SK-N-SH treated with all-trans-retinoic acid at 6 μM for 48 hours (cell line): ENCODE results near the gene TTC33.

Experiments used
- BACH2 ChIP-seq: fragments of 250-450 bp; sonication (Bioruptor Pico); IDR thresholded peaks from 2 replicates; pipeline ENCODE4 v1.9.0; 2021; ENCODE audit warnings: mild to moderate bottlenecking, borderline replicate concordance
- PATZ1 ChIP-seq: fragments of 250-450 bp; sonication (Bioruptor Pico); IDR thresholded peaks from 2 replicates; pipeline ENCODE4 v1.8.0; 2020; ENCODE audit warnings: mild to moderate bottlenecking, moderate library complexity, borderline replicate concordance
- RARB ChIP-seq: fragments of 250-450 bp; sonication (Bioruptor Pico); IDR thresholded peaks from 2 replicates; pipeline ENCODE4 v1.8.0; 2021; ENCODE audit warnings: mild to moderate bottlenecking, moderate library complexity
- ZC3H10 ChIP-seq: fragments of 250-450 bp; sonication (Bioruptor Pico); IDR thresholded peaks from 2 replicates; pipeline ENCODE4 v1.5.1; 2021; ENCODE audit warnings: mild to moderate bottlenecking, moderate library complexity
- ZNF70 ChIP-seq: fragments of 450-650 bp; formaldehyde crosslinking; IDR thresholded peaks from 2 replicates; pipeline ENCODE4 v1.5.0; 2020; ENCODE audit warnings: mild to moderate bottlenecking, moderate library complexity

- TF ChIP-seq RARB (CRISPR knock-in tag) (no peak), ZNF70 (CRISPR knock-in tag) (no peak), ZC3H10 (CRISPR knock-in tag) (no peak), PATZ1 (no peak), BACH2 (CRISPR knock-in tag) (no peak)
These were observed 66.8 kb downstream of the TTC33 start for GRCh38 chr5:40688996-40689395.
